Right kidney (tissue), 1 donor: ENCODE data around the gene EFL1.

Source experiments
- DNase-seq: peaks from one replicate; pipeline ENCODE4 v3.0.0-alpha.2; 2016

The EFL1 gene

GRCh38 chr15:82124331-82125263 is 137.9 kb downstream of the EFL1 start:
- DNase-seq = no peak

GRCh38 chr15:82122746-82123400 is 139.7 kb downstream of the EFL1 start:
- DNase-seq = no peak

- DNase-seq = no peak
These were observed 144.5 kb downstream of the EFL1 start for GRCh38 chr15:82118040-82118439.

GRCh38 chr15:82117296-82117695 is 145.2 kb downstream of the EFL1 start:
- no peak for DNase-seq

GRCh38 chr15:82114660-82115059 is 147.9 kb downstream of the EFL1 start:
- DNase-seq = no peak

- no peak for DNase-seq
These were observed 149.3 kb downstream of the EFL1 start for GRCh38 chr15:82113106-82113715.

- no peak for DNase-seq
These were observed 150.6 kb downstream of the EFL1 start for GRCh38 chr15:82111918-82112317.

GRCh38 chr15:82110144-82110543 is 152.4 kb downstream of the EFL1 start:
- no peak for DNase-seq

GRCh38 chr15:82108489-82109078 is 153.9 kb downstream of the EFL1 start:
- DNase-seq = no peak

- no peak for DNase-seq
These were observed 155.9 kb downstream of the EFL1 start for GRCh38 chr15:82106679-82107078.

- DNase-seq = no peak
These were observed 156.9 kb downstream of the EFL1 start for GRCh38 chr15:82105451-82106215.

GRCh38 chr15:82103468-82103867 is 159.1 kb downstream of the EFL1 start:
- no peak for DNase-seq

- DNase-seq = peak; percentile 54
These were observed 162.2 kb downstream of the EFL1 start for GRCh38 chr15:82100111-82100929.

- no peak for DNase-seq
These were observed 163.9 kb downstream of the EFL1 start for GRCh38 chr15:82098674-82099073.

- no peak for DNase-seq
These were observed 166.7 kb downstream of the EFL1 start for GRCh38 chr15:82095803-82096202.

- DNase-seq = no peak
These were observed 168.7 kb downstream of the EFL1 start for GRCh38 chr15:82093774-82094211.

- DNase-seq = no peak
These were observed 169.2 kb downstream of the EFL1 start for GRCh38 chr15:82093325-82093724.

- no peak for DNase-seq
These were observed 170.8 kb downstream of the EFL1 start for GRCh38 chr15:82091636-82092140.

- no peak for DNase-seq
These were observed 176.1 kb downstream of the EFL1 start for GRCh38 chr15:82086243-82086995.
